Measurements from ENCODE around the gene COMMD6.

COMMD6 gene

GRCh38 chr13:75579529-75579928, 41.9 kb upstream of the COMMD6 start:
- no peaks in the 10 kb centered on the region for H3K4me1 ChIP-seq (ENCODE audit: insufficient read depth, poor library complexity, severe bottlenecking)
- no peak overlapping the region for H3K4me3 ChIP-seq (ENCODE audit: severe bottlenecking)
- H3K27ac ChIP-seq (ENCODE audit: poor library complexity, severe bottlenecking) = no peak overlapping the region
- ATAC-seq (ENCODE audit: low read depth) = no peak
- no peaks in the 10 kb centered on the region for H3K9me3 ChIP-seq (ENCODE audit: severe bottlenecking)
- no peaks in the 10 kb centered on the region for H3K27me3 ChIP-seq (ENCODE audit: insufficient read depth, poor library complexity, severe bottlenecking)
- H3K36me3 ChIP-seq (ENCODE audit: low read depth) = peaks cover 14% of the 10 kb centered on the region
- DNase-seq (ENCODE audit: low spot score) = no peak
- no peak for TF ChIP-seq CTCF (IDR thresholded peaks at IDR 0.05; ENCODE audit: poor library complexity, severe bottlenecking)

GRCh38 chr13:75569576-75569975, 31.9 kb upstream of the COMMD6 start:
- Histone ChIP-seq H3K36me3 (ENCODE audit: low read depth) (peaks cover 84% of the 10 kb centered on the region), H3K4me1 (ENCODE audit: insufficient read depth, poor library complexity, severe bottlenecking) (no peaks in the 10 kb centered on the region), H3K9me3 (ENCODE audit: severe bottlenecking) (no peaks in the 10 kb centered on the region), H3K4me3 (ENCODE audit: severe bottlenecking) (no peak overlapping the region), H3K27ac (ENCODE audit: poor library complexity, severe bottlenecking) (no peak overlapping the region), H3K27me3 (ENCODE audit: insufficient read depth, poor library complexity, severe bottlenecking) (no peaks in the 10 kb centered on the region)
- DNase-seq (ENCODE audit: low spot score) = no peak
- ATAC-seq (ENCODE audit: low read depth) = no peak
- TF ChIP-seq CTCF (IDR thresholded peaks at IDR 0.05; ENCODE audit: poor library complexity, severe bottlenecking) = no peak

GRCh38 chr13:75566658-75567057, 29.0 kb upstream of the COMMD6 start:
- ATAC-seq (ENCODE audit: low read depth) = no peak
- H3K9me3 ChIP-seq (ENCODE audit: severe bottlenecking) = no peaks in the 10 kb centered on the region
- TF ChIP-seq CTCF (IDR thresholded peaks at IDR 0.05; ENCODE audit: poor library complexity, severe bottlenecking) = peak; percentile 47
- no peaks in the 10 kb centered on the region for H3K27me3 ChIP-seq (ENCODE audit: insufficient read depth, poor library complexity, severe bottlenecking)
- no peak overlapping the region for H3K27ac ChIP-seq (ENCODE audit: poor library complexity, severe bottlenecking)
- no peak for DNase-seq (ENCODE audit: low spot score)
- no peaks in the 10 kb centered on the region for H3K4me1 ChIP-seq (ENCODE audit: insufficient read depth, poor library complexity, severe bottlenecking)
- H3K4me3 ChIP-seq (ENCODE audit: severe bottlenecking) = no peak overlapping the region
- peaks cover 78% of the 10 kb centered on the region for H3K36me3 ChIP-seq (ENCODE audit: low read depth)

GRCh38 chr13:75558145-75558840, 20.7 kb upstream of the COMMD6 start:
- no peak overlapping the region for H3K27ac ChIP-seq (ENCODE audit: poor library complexity, severe bottlenecking)
- no peak for ATAC-seq (ENCODE audit: low read depth)
- no peak for DNase-seq (ENCODE audit: low spot score)
- no peaks in the 10 kb centered on the region for H3K27me3 ChIP-seq (ENCODE audit: insufficient read depth, poor library complexity, severe bottlenecking)
- no peak overlapping the region for H3K4me3 ChIP-seq (ENCODE audit: severe bottlenecking)
- H3K9me3 ChIP-seq (ENCODE audit: severe bottlenecking) = no peaks in the 10 kb centered on the region
- H3K4me1 ChIP-seq (ENCODE audit: insufficient read depth, poor library complexity, severe bottlenecking) = peaks cover 4% of the 10 kb centered on the region
- peaks cover 60% of the 10 kb centered on the region for H3K36me3 ChIP-seq (ENCODE audit: low read depth)
- no peak for TF ChIP-seq CTCF (IDR thresholded peaks at IDR 0.05; ENCODE audit: poor library complexity, severe bottlenecking)

GRCh38 chr13:75556961-75557360, 19.3 kb upstream of the COMMD6 start:
- no peak for DNase-seq (ENCODE audit: low spot score)
- no peak overlapping the region for H3K27ac ChIP-seq (ENCODE audit: poor library complexity, severe bottlenecking)
- H3K27me3 ChIP-seq (ENCODE audit: insufficient read depth, poor library complexity, severe bottlenecking) = no peaks in the 10 kb centered on the region
- peaks cover 60% of the 10 kb centered on the region for H3K36me3 ChIP-seq (ENCODE audit: low read depth)
- no peak for ATAC-seq (ENCODE audit: low read depth)
- peaks cover 4% of the 10 kb centered on the region for H3K4me1 ChIP-seq (ENCODE audit: insufficient read depth, poor library complexity, severe bottlenecking)
- no peaks in the 10 kb centered on the region for H3K9me3 ChIP-seq (ENCODE audit: severe bottlenecking)
- H3K4me3 ChIP-seq (ENCODE audit: severe bottlenecking) = no peak overlapping the region
- TF ChIP-seq CTCF (IDR thresholded peaks at IDR 0.05; ENCODE audit: poor library complexity, severe bottlenecking) = no peak

Data from RWPE2 (cell line).